ENCODE results near the gene ZNF576. TPM values are rescaled to one million over a fixed set of nuclear protein-coding genes. Genes with fewer than 3 reads are reported as not detected.

ZNF576 gene
- total and polyA plus RNA-seq, 2 donors (not counting 3 experiments of a cell fraction or from before 2014, with no cell fraction given) = 19.5 to 27.7 TPM

DNA sequence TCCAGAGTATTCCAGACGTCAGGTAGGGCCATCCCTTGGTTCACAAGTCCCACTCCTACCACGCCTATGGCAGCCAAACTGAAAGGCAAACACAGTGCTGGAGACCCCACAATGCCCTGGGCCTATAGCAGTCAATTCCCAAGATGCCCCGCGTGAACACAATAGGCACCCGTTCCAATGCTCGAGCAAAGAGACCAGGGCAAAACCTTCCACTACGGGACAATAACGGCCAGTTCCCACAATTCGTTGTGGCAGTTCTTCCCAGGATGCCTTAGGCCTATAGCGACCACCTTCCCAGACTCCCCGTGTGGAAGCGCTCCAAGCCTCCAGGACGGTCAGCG, 22.5 kb downstream of the ZNF576 start:
- H3K4me3 ChIP-seq (replicated peaks in 1 of 3; ENCODE audit: insufficient read depth in 1 of 3, low read depth in 1 of 3, low read length in 3 of 3) = peak overlapping the region; percentile 31 to 75 (median 47)
- peak overlapping the region; percentile 95 for H3K9ac ChIP-seq (replicated peaks; ENCODE audit: extremely low read depth, insufficient read depth, low read length)
- no peaks in the 10 kb centered on the region for H3K27me3 ChIP-seq (ENCODE audit: control insufficient read depth in 2 of 2, insufficient read depth in 2 of 2, low read length in 2 of 2)
- dilution Hi-C loops (cut with MboI; ENCODE audit: extremely low pct_ligation_motif_present, low sequenced_read_pairs) (no loop called here), intact Hi-C loops (cut with micrococcal nuclease) (loop anchor here (1.0 to 2.0 kb wide), 3 partner anchors 23 to 50 kb away; partner anchors contain the start of genes IRGQ, PINLYP, XRCC1 and ZNF576)
- H3K36me3 ChIP-seq (ENCODE audit: control insufficient read depth in 2 of 2, extremely low read depth in 1 of 2, insufficient read depth in 2 of 2, low read length in 2 of 2) = peaks cover 0 to 2% of the 10 kb centered on the region in 2 experiments
- H3K4me1 ChIP-seq (ENCODE audit: control insufficient read depth, extremely low read depth, insufficient read depth, low read length) = peaks cover 12% of the 10 kb centered on the region
- peak overlapping the region; percentile 88 for H3K27ac ChIP-seq (ENCODE audit: insufficient read depth, low read depth, low read length)
- DNase-seq (ENCODE audit: low read depth, low spot score) (peak; percentile 74), FAIRE-seq (peak; percentile 96)
- POLR2A ChIA-PET = no interaction called here
- TF ChIP-seq, protein P1, sequence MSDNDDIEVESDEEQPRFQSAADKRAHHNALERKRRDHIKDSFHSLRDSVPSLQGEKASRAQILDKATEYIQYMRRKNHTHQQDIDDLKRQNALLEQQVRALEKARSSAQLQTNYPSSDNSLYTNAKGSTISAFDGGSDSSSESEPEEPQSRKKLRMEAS (IDR thresholded peaks at IDR 0.05; ENCODE audit: insufficient read depth, insufficient read length) = no peak
- no peak for TF ChIP-seq MYC (IDR thresholded peaks at IDR 0.05; ENCODE audit: low read depth, low read length)
- peak; percentile 5 for TF ChIP-seq POLR2AphosphoS5 (IDR thresholded peaks at IDR 0.05; ENCODE audit: insufficient read depth, low read depth, low read length)
- TF ChIP-seq POLR2A (IDR thresholded peaks at IDR 0.05; ENCODE audit: low read depth, low read length) = peak; percentile 60
- peak overlapping the region; percentile 89 for H2AFZ ChIP-seq (ENCODE audit: low read depth, low read length)
- no peaks in the 10 kb centered on the region for H3K9me3 ChIP-seq (replicated peaks; ENCODE audit: control insufficient read depth, insufficient read depth, low read length)
- H3K4me2 ChIP-seq (ENCODE audit: insufficient read depth, low read length) = peak overlapping the region; percentile 87
- TSS peak; percentile 82 for BruUV-seq (replicated peaks)
- H3K9me1 ChIP-seq (replicated peaks; ENCODE audit: control insufficient read depth, extremely low read depth, insufficient read depth, low read length) = no peaks in the 10 kb centered on the region
- peaks cover 24% of the 10 kb centered on the region for H3K79me2 ChIP-seq (ENCODE audit: control insufficient read depth, insufficient read depth, low read length)
- CTCF ChIA-PET = no interaction called here
- no peaks in the 10 kb centered on the region for H4K20me1 ChIP-seq (replicated peaks; ENCODE audit: control insufficient read depth, extremely low read depth, insufficient read depth, low read length)

DNA sequence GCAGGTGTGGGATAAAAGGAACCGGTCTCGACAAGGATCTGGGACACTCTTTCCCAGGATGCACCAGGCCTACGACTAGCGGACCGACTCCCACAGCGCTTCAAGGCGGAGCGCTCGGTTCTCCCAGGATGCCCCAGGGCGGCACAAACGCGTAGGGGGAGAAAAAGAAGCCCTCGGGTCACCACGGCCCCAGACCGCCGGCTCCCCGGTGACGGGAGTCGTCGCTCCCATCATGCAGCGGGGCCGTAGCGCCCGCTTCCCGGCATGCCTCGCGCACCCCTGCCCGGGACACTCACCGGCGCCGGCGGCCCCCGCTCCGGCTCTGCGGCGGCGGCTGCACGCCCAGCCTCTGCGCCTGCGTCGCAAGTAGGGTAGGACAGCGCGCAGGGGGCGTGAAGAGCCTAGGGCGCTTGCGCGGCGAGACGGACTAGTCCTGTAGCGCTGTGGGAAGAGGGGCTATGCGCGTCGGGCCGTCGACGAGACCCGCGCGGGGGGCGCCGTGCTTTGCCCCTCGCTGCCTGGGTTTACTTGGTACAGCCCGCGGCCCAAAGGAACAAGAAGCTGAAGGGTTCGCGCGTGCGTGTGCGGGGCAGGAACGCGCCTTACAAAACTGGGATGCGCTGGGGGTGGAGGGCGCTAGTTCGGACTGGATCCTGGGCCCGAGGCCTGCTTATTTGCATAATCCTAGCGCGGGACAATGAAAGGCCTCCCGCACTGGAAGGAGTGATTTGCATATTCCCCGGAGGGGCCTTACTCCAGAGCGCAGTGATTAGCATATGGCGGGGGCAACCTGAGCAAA, 23.1 kb downstream of the ZNF576 start, which contains the start of gene ZNF428:
Gene ZNF428 (minus strand): TSS at position 368 of the 799 bp plus-strand sequence. CDS start 5,325 bp downstream, outside the sequence.
- TF ChIP-seq, protein P1 (IDR thresholded peaks at IDR 0.05; ENCODE audit: insufficient read depth, insufficient read length) = no peak
- no peak for TF ChIP-seq FOS (IDR thresholded peaks at IDR 0.05; ENCODE audit: borderline replicate concordance, insufficient read depth, low read length)
- peak; percentile 81 for TF ChIP-seq POLR2AphosphoS5 (IDR thresholded peaks at IDR 0.05; ENCODE audit: insufficient read depth, low read depth, low read length)
- TF ChIP-seq POLR2A (IDR thresholded peaks at IDR 0.05; ENCODE audit: low read depth, low read length) = peak; percentile 48
- no TSS peak for BruUV-seq (replicated peaks)

More for the DNA sequence above, 23.1 kb downstream of the ZNF576 start, which contains the start of gene ZNF428:
- Histone ChIP-seq H2AFZ (ENCODE audit: low read depth, low read length) (peak within 1 kb of the TSS; percentile 89), H3K4me2 (ENCODE audit: insufficient read depth, low read length) (peak within 1 kb of the TSS; percentile 87), H3K9me3 (replicated peaks; ENCODE audit: control insufficient read depth, insufficient read depth, low read length) (no peaks in the 10 kb centered on the region), H3K79me2 (ENCODE audit: control insufficient read depth, insufficient read depth, low read length) (peaks cover 24% of the 10 kb centered on the region), H3K27ac (ENCODE audit: insufficient read depth, low read depth, low read length) (peak within 1 kb of the TSS; percentile 88), H3K27me3 (ENCODE audit: control insufficient read depth in 2 of 2, insufficient read depth in 2 of 2, low read length in 2 of 2) (no peaks in the 10 kb centered on the region), H3K4me3 (replicated peaks in 1 of 3; ENCODE audit: insufficient read depth in 1 of 3, low read depth in 1 of 3, low read length in 3 of 3) (peak within 1 kb of the TSS; percentile 31 to 75 (median 47)), H3K4me1 (ENCODE audit: control insufficient read depth, extremely low read depth, insufficient read depth, low read length) (peaks cover 12% of the 10 kb centered on the region), H3K36me3 (ENCODE audit: control insufficient read depth in 2 of 2, extremely low read depth in 1 of 2, insufficient read depth in 2 of 2, low read length in 2 of 2) (no peaks in the 10 kb centered on the region), H3K9me1 (replicated peaks; ENCODE audit: control insufficient read depth, extremely low read depth, insufficient read depth, low read length) (no peaks in the 10 kb centered on the region), H4K20me1 (replicated peaks; ENCODE audit: control insufficient read depth, extremely low read depth, insufficient read depth, low read length) (no peaks in the 10 kb centered on the region), H3K9ac (replicated peaks; ENCODE audit: extremely low read depth, insufficient read depth, low read length) (peak within 1 kb of the TSS; percentile 95)
- FAIRE-seq = no peak
- ChIA-PET CTCF (no interaction called here), POLR2A (no interaction called here)
- intact Hi-C loops (cut with micrococcal nuclease) = loop anchor here (1.0 to 2.0 kb wide), 3 partner anchors 23 to 49 kb away; partner anchors contain the start of genes IRGQ, PINLYP, XRCC1 and ZNF576
- peak; percentile 95 for DNase-seq (ENCODE audit: low read depth, low spot score)
- dilution Hi-C loops (cut with MboI; ENCODE audit: extremely low pct_ligation_motif_present, low sequenced_read_pairs) = no loop called here

All from endothelial cell of umbilical vein (primary cell).